ENCODE results near the gene ARID1A.

Gene ARID1A

DNA sequence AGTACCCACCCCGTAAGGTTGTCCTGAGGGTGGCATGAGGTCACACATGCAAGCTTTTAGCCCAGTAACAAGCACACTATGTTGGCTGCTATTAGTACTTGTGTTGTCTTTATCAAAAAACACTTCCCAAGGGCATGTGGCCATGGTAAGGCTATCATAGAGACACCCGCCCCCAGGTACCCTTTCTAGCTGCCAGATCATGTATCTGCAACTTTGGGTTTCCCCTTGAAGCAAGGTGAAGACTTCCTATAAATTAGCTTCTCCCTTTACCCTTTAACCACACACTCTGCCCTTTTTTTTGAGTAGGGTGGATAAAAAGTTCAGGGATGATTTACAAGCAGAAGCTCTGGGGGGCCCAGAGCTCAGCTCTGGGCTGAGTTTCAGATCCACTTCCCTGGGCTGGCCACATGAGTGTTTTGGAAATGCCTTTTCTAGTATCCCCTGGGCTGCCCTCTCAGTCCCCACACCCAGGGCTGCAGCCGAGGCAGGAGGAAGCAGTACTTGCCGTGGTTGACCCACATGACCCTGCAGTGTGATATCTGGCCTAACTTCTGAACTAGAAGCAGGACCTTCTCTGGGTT is 132.7 kb downstream of the ARID1A start:
- DNase-seq, result peak; percentile 51

- DNase-seq, result no peak
Measured at GRCh38 chr1:26829184-26829911, 133.5 kb downstream of the ARID1A start.

GRCh38 chr1:26831059-26831458 is 135.2 kb downstream of the ARID1A start:
- no peak for DNase-seq

Measured in CD4-positive, alpha-beta T cell treated with Interferon gamma for 1 hour (primary cell).